Measurements from ENCODE around the gene DDX42. TPM values are rescaled to one million over a fixed set of nuclear protein-coding genes. Genes with fewer than 3 reads are reported as not detected.

The DDX42 gene
- polyA plus RNA-seq, 2 of the 4 experiments (the other 2 are of a cell fraction): 124 to 262 TPM

DNA sequence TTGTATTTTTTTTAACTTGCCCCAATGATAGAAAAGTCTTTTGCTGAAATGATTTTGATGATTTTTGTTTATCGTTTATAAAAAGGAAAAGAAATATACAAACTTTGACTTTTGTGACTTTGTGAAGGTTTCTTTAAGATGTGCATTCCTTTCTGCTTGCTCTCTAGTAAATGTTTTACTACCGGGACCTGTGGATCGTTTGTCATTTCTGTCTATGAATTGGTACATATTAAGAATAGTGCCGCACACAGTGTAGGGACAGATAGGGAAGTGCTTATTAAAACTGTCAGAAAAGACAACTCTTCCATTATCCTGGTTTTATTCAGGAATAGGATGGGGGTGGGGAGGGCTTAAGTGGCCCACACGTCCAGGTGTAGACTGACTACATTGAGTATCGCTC lies 45.2 kb downstream of the DDX42 start:
- ATAC-seq: peak; percentile 5 to 32; a peak in 3 of 6 replicates
- no peak for DNase-seq (ENCODE audit: low read depth in 1 of 2, low spot score in 1 of 2)
- H3K27ac ChIP-seq: peak overlapping the region in 1 of 2 experiments; percentile 72; a peak in 4 of 6 replicates
- ChIA-PET CTCF (interaction anchor here (1.0 to 5.7 kb wide), 6 partner anchors 10 to 45 kb away, joined by 3 to 33 read pairs (median 7); partner anchors contain the start of genes CCDC47, DDX42, FTSJ3 and PSMC5), POLR2A (interaction anchor here (1.4 to 2.2 kb wide), 2 partner anchors 8 to 46 kb away, joined by 6 to 8 read pairs; partner anchors contain the start of genes CCDC47, DDX42, FTSJ3 and PSMC5)
- FAIRE-seq: no peak
- no peak for TF ChIP-seq JUN (IDR thresholded peaks at IDR 0.05)
- no peak for TF ChIP-seq SMC3 (IDR thresholded peaks at IDR 0.05)
- no peak for TF ChIP-seq HOXB5 (CRISPR knock-in tag; IDR thresholded peaks at IDR 0.05)
- no peak for TF ChIP-seq EP300 (IDR thresholded peaks at IDR 0.05)
- no peak for TF ChIP-seq RARB (CRISPR knock-in tag; IDR thresholded peaks at IDR 0.05)
- TF ChIP-seq MAFK (IDR thresholded peaks at IDR 0.05; ENCODE audit: partially characterized antibody): no peak
- no peak for TF ChIP-seq NR3C1 (IDR thresholded peaks at IDR 0.05)
- no peak for TF ChIP-seq RCOR1 (IDR thresholded peaks at IDR 0.05; ENCODE audit: low read depth, low read length)
- TF ChIP-seq NPAS2 (CRISPR knock-in tag; IDR thresholded peaks at IDR 0.05; ENCODE audit: borderline replicate concordance): no peak
- peaks cover 24% of the 10 kb centered on the region for H3K4me1 ChIP-seq
- H3K9me3 ChIP-seq: no peaks in the 10 kb centered on the region
- H3K4me2 ChIP-seq: peak overlapping the region; percentile 48
- WGBS (ENCODE audit: missing lambda C conversion rate): 15% methylated on average over 6 of the region's 6 CpGs
- H3K4me3 ChIP-seq: no peak overlapping the region

DNA sequence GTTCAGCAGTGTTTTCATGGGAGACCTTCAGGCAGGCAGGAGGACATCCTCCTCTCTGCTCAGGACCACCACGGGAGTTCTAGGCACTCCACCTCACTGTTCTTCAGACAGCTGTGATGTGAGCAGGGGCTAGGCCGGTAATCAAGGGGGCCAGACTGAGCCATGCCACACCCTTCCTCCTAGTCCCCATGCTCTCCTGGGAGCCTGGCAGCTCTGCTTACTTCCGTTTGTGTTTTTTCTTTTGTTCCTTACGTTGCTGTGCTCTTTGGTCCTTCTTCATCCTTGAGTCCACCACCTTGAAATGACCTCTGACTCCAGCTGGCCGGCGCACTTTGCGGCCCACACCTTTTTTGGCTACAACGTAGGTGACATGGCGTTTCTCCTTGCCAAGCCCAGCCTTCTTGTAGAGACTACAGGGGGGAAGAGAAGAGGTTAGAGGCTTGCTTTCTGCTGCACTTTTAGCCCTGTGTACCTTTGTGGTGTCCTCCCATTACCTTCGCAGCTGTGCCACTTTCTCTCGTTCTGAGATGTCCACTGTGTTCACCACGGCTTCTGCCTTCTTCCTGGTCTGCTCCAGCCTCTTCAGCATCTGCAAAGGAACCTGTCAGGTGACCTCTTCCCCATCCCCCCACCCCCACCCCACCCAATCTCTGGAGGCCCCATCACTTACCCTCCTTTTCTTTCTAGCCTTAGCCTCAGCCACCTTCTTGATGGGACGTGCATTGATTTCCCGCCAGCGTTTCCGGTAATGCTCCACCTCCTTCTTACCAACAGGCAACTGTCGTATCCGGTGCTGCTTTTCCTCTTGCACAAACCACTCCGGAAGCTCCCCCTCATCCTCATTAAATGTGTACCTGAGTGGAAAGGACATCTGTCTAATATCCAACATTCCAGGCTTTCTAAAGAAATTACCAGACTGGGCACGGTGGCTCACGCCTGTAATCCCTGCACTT lies 45.9 kb downstream of the DDX42 start:
- Histone ChIP-seq H3K4me1 (peaks cover 24% of the 10 kb centered on the region), H3K4me2 (peak overlapping the region; percentile 48), H3K27ac (peak overlapping the region in 1 of 2 experiments; percentile 72; a peak in 4 of 6 replicates), H3K9me3 (no peaks in the 10 kb centered on the region), H3K4me3 (no peak overlapping the region)
- 79% methylated on average over 21 of the region's 21 CpGs for WGBS (ENCODE audit: missing lambda C conversion rate)
- DNase-seq (ENCODE audit: low read depth in 1 of 2, low spot score in 1 of 2) (no peak), ATAC-seq (peak; percentile 14 to 44; a peak in 5 of 6 replicates), FAIRE-seq (no peak)
- CTCF ChIA-PET: interaction anchor here (1.0 to 5.7 kb wide), 9 partner anchors 7 to 55 kb away, joined by 3 to 33 read pairs (median 10); partner anchors contain the start of genes FTSJ3 and PSMC5
- POLR2A ChIA-PET: interaction anchor here (2.2 kb wide), 1 partner anchor 7 kb away, joined by 6 read pairs; the partner anchor contains the start of genes FTSJ3 and PSMC5
- peak in 1 of 2 experiments; percentile 20; a peak in 1 of 5 replicates for TF ChIP-seq JUN (IDR thresholded peaks at IDR 0.05)
- no peak for TF ChIP-seq RFX5 (IDR thresholded peaks at IDR 0.05)

DNA sequence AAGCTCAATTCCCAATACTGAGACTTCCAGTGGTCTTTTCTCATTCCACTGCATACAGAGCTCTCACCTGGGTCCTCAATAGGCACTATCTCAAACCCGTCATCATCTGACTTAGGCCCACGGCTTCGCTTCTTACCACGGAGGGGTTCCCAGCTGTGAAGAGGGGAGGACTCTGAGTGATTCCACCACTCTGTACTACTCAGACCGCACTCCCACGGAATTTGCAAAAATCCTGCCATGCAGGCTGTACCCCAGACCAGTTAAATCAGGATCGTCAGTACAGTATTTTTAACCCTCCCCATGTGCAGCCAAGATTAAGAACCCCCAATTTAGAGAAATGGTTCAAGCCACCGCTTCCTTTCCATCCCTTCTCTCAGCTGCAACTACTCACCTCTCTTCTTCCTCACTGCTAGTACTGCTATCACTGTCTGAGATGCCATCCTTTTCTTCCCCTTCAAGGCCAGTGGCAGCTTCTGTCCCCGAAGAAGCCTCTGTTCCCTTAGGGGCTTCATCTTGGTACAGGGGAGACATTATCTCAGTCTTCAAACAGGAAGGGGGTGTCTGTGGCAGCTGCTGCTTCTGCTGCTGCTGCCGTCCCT lies 47.1 kb downstream of the DDX42 start:
- 94% methylated on average over 10 of the region's 10 CpGs for WGBS (ENCODE audit: missing lambda C conversion rate)
- Histone ChIP-seq H3K4me2 (no peak overlapping the region), H3K9me3 (no peaks in the 10 kb centered on the region), H3K4me1 (peaks cover 30% of the 10 kb centered on the region), H3K4me3 (no peak overlapping the region), H3K27ac (no peak overlapping the region)
- ChIA-PET CTCF (interaction anchor here (0.6 to 5.7 kb wide), 9 partner anchors 8 to 56 kb away, joined by 3 to 33 read pairs (median 4); partner anchors contain the start of genes FTSJ3 and PSMC5), POLR2A (interaction anchor here (1.1 kb wide), 1 partner anchor 48 kb away, joined by 3 read pairs; the partner anchor contains the start of gene CCDC47)
- TF ChIP-seq HDAC2 (IDR thresholded peaks at IDR 0.05) (no peak), POLR2AphosphoS2 (conservative IDR thresholded peaks at IDR 0.05; ENCODE audit: low read length) (0 out of 2 replicates have a peak, but pooled peaks have one; percentile 8)
- FAIRE-seq (no peak), DNase-seq (ENCODE audit: low read depth in 1 of 2, low spot score in 1 of 2) (no peak), ATAC-seq (no peak; a peak in 1 of 6 replicates)

DNA sequence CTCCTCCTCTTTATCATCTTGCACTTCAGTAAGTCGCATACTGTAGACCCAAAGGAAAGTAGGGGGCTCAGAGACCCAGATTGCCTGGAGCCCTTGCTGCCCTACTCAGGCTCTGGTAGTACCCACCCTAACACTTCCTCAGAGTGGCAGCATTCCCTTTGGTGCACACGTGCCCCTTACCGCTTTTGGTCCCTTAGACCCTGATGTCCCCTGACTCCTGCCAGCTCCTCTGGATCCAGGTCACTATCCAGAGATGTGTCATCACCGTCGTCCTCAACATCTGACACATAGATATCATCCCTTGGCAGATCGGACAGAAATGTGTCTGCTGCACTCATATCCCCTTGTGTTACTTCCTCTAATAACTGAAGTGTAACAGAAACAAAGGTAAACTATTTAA lies 47.8 kb downstream of the DDX42 start:
- WGBS (ENCODE audit: missing lambda C conversion rate): 88% methylated on average over 6 of the region's 6 CpGs
- H3K27ac ChIP-seq: no peak overlapping the region
- no peak overlapping the region for H3K4me2 ChIP-seq
- ChIA-PET POLR2A (interaction anchor here (1.1 kb wide), 1 partner anchor 49 kb away, joined by 3 read pairs; the partner anchor contains the start of gene CCDC47), CTCF (interaction anchor here (0.6 to 5.7 kb wide), 6 partner anchors 8 to 35 kb away, joined by 3 to 33 read pairs (median 8); partner anchors contain the start of genes FTSJ3 and PSMC5)
- no peak for DNase-seq (ENCODE audit: low read depth in 1 of 2, low spot score in 1 of 2)
- H3K4me3 ChIP-seq: no peak overlapping the region
- peaks cover 31% of the 10 kb centered on the region for H3K4me1 ChIP-seq
- TF ChIP-seq ZNF302 (CRISPR knock-in tag; IDR thresholded peaks at IDR 0.05) (no peak), HOXB13 (CRISPR knock-in tag; IDR thresholded peaks at IDR 0.05; ENCODE audit: low read depth) (no peak), KDM1A (IDR thresholded peaks at IDR 0.05; ENCODE audit: low read depth) (no peak), HOXA7 (CRISPR knock-in tag; IDR thresholded peaks at IDR 0.05) (no peak), JUNB (IDR thresholded peaks at IDR 0.05) (no peak), TP53 (CRISPR knock-in tag; IDR thresholded peaks at IDR 0.05) (no peak), ZFP36 (IDR thresholded peaks at IDR 0.05; ENCODE audit: borderline replicate concordance, partially characterized antibody) (no peak), ZSCAN20 (CRISPR knock-in tag; IDR thresholded peaks at IDR 0.05) (no peak), POLR2AphosphoS2 (conservative IDR thresholded peaks at IDR 0.05; ENCODE audit: low read length) (no peak), MAFK (IDR thresholded peaks at IDR 0.05; ENCODE audit: partially characterized antibody) (no peak), FOSL2 (IDR thresholded peaks at IDR 0.05) (no peak), FOSL2 (CRISPR knock-in tag; IDR thresholded peaks at IDR 0.05) (no peak)
- TF ChIP-seq, protein P1, sequence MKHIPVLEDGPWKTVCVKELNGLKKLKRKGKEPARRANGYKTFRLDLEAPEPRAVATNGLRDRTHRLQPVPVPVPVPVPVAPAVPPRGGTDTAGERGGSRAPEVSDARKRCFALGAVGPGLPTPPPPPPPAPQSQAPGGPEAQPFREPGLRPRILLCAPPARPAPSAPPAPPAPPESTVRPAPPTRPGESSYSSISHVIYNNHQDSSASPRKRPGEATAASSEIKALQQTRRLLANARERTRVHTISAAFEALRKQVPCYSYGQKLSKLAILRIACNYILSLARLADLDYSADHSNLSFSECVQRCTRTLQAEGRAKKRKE (CRISPR knock-in tag; IDR thresholded peaks at IDR 0.05; ENCODE audit: low read depth): no peak
- TF ChIP-seq, protein P2, sequence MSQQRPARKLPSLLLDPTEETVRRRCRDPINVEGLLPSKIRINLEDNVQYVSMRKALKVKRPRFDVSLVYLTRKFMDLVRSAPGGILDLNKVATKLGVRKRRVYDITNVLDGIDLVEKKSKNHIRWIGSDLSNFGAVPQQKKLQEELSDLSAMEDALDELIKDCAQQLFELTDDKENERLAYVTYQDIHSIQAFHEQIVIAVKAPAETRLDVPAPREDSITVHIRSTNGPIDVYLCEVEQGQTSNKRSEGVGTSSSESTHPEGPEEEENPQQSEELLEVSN (IDR thresholded peaks at IDR 0.05; ENCODE audit: borderline replicate concordance, low read depth): no peak
- no peak for FAIRE-seq
- no peak for ATAC-seq
- no peaks in the 10 kb centered on the region for H3K9me3 ChIP-seq
